ENCODE data around the gene DOCK11. TPM values are rescaled to one million over a fixed set of nuclear protein-coding genes. Genes with fewer than 3 reads are reported as not detected.

DOCK11 gene
- total and polyA plus RNA-seq, 11 donors: 1.8 to 26.3 (median 2.9) TPM

- ATAC-seq: no peak
- Histone ChIP-seq H3K4me1 (no peaks in the 10 kb centered on the region), H3K36me3 (peaks cover 0 to 55% (median 0%) of the 10 kb centered on the region in 9 donors), H3K9me3 (no peaks in the 10 kb centered on the region), H3K27me3 (peaks cover 0 to 2% (median 0%) of the 10 kb centered on the region in 9 donors), H3K4me3 (no peak overlapping the region), H3K27ac (no peak overlapping the region)
- DNase-seq: no peak
- TF ChIP-seq POLR2A (IDR thresholded peaks at IDR 0.05) (no peak), CTCF (IDR thresholded peaks at IDR 0.05) (peak in 4 of 12 donors; percentile 9 to 28 (median 19))
- 26 to 39% (median 37%) methylated on average over 2 of the region's 2 CpGs for WGBS, 4 donors
- intact Hi-C loops (cut with DNase I): loop anchor here in 1 of 10 donors (5.0 kb wide), 1 partner anchor 169 kb away; no protein-coding TSS in a partner anchor
These were observed 142.4 kb downstream of the DOCK11 start for GRCh38 chrX:118637997-118638396.

- Histone ChIP-seq H3K27me3 (peaks cover 0 to 2% (median 0%) of the 10 kb centered on the region in 9 donors), H3K4me1 (no peaks in the 10 kb centered on the region), H3K4me3 (no peak overlapping the region), H3K27ac (no peak overlapping the region), H3K9me3 (no peaks in the 10 kb centered on the region), H3K36me3 (peaks cover 0 to 32% (median 0%) of the 10 kb centered on the region in 9 donors)
- intact Hi-C loops (cut with DNase I): loop anchor here in 8 of 10 donors (2.0 to 10.0 kb wide), 3 partner anchors 80 to 163 kb away; partner anchors contain the start of gene IL13RA1 (in 1 of the 8)
- TF ChIP-seq POLR2A (IDR thresholded peaks at IDR 0.05) (no peak), CTCF (IDR thresholded peaks at IDR 0.05) (peak in 10 of 12 donors; percentile 16 to 54 (median 37))
- 32 to 67% (median 49%) methylated on average over 1 of the region's 1 CpG for WGBS, 4 donors
- ATAC-seq (no peak), DNase-seq (no peak)
These were observed 148.8 kb downstream of the DOCK11 start for GRCh38 chrX:118644378-118644777.

- ATAC-seq (no peak), DNase-seq (no peak)
- Histone ChIP-seq H3K9me3 (no peaks in the 10 kb centered on the region), H3K4me3 (no peak overlapping the region), H3K27me3 (no peaks in the 10 kb centered on the region), H3K36me3 (peaks cover 0 to 19% (median 0%) of the 10 kb centered on the region in 9 donors), H3K4me1 (peaks cover 0 to 6% (median 0%) of the 10 kb centered on the region in 12 donors), H3K27ac (no peak overlapping the region)
- intact Hi-C loops (cut with DNase I): no loop called here
- TF ChIP-seq POLR2A (IDR thresholded peaks at IDR 0.05) (no peak), CTCF (IDR thresholded peaks at IDR 0.05) (no peak)
- 78 to 87% (median 87%) methylated on average over 3 of the region's 3 CpGs for WGBS, 4 donors
These were observed 157.1 kb downstream of the DOCK11 start for GRCh38 chrX:118652717-118653116.

- 79 to 91% (median 85%) methylated on average over 3 of the region's 3 CpGs for WGBS, 4 donors
- no peak overlapping the region for H3K4me3 ChIP-seq
- no peak for TF ChIP-seq CTCF (IDR thresholded peaks at IDR 0.05)
- H3K27ac ChIP-seq: peak overlapping the region in 1 of 12 donors; percentile 33
- ATAC-seq: no peak
- no peaks in the 10 kb centered on the region for H3K9me3 ChIP-seq
- no peak for DNase-seq
- intact Hi-C loops (cut with DNase I): no loop called here
- H3K27me3 ChIP-seq: no peaks in the 10 kb centered on the region
- H3K36me3 ChIP-seq: peaks cover 0 to 14% (median 0%) of the 10 kb centered on the region in 9 donors
- peaks cover 0 to 6% (median 0%) of the 10 kb centered on the region in 12 donors for H3K4me1 ChIP-seq
These were observed 158.7 kb downstream of the DOCK11 start for GRCh38 chrX:118654331-118654730.
